OCI-LY3 (cell line): Measurements from ENCODE around the gene NDUFA13.

Experiments
- H2AFZ ChIP-seq: fragments of 200-600, 300-600 bp; shearing (Covaris generic); 2 replicates; pipeline ENCODE4 v1.6.0; 2014; ENCODE audit warnings: antibody characterized with exemption, low read depth, low read length
- H3K27ac ChIP-seq: fragments of 200-600, 300-600 bp; sonication (generic); 2 replicates; pipeline ENCODE4 v1.5.1; 2014; ENCODE audit warnings: mild to moderate bottlenecking, low read length, moderate library complexity, mixed read lengths
- H3K27me3 ChIP-seq: fragments of 200-600, 300-600 bp; sonication (generic); 2 replicates; pipeline ENCODE4 v1.6.1; 2014; ENCODE audit warnings: low read depth, low read length, mixed read lengths
- H3K36me3 ChIP-seq: fragments of 200-600, 300-600 bp; sonication (generic); replicated peaks from 2 replicates; pipeline ENCODE3; 2014; ENCODE audit warnings: low read depth, low read length, mixed read lengths
- H3K4me1 ChIP-seq: fragments of 300-600, 200-600 bp; sonication (generic); 2 replicates; pipeline ENCODE4 v1.6.1; 2014; ENCODE audit warnings: low read length, mixed read lengths
- H3K4me2 ChIP-seq: fragments of 200-600, 300-600 bp; sonication (generic); 2 replicates; pipeline ENCODE4 v1.6.1; 2014; ENCODE audit warnings: low read length, mixed read lengths
- H3K4me3 ChIP-seq: fragments of 300-600, 200-600 bp; sonication (generic); 2 replicates; pipeline ENCODE4 v1.5.1; 2014; ENCODE audit warnings: antibody characterized with exemption, mild to moderate bottlenecking, low read length, moderate library complexity
- H3K79me2 ChIP-seq: fragments of 300-600, 200-600 bp; shearing (Covaris generic); 2 replicates; pipeline ENCODE4 v1.6.1; 2014; ENCODE audit warnings: mild to moderate bottlenecking, low read length, mixed read lengths
- H3K9ac ChIP-seq: fragments of 300-600, 200-600 bp; shearing (Covaris generic); 2 replicates; pipeline ENCODE4 v1.6.0; 2014; ENCODE audit warnings: mild to moderate bottlenecking, low read length, moderate library complexity
- H3K9me3 ChIP-seq: fragments of 200-600, 300-600 bp; shearing (Covaris generic); 2 replicates; pipeline ENCODE4 v1.6.1; 2014; ENCODE audit warnings: low read length, mixed read lengths; ENCODE audit not compliant: insufficient read depth
- H4K20me1 ChIP-seq: fragments of 200-600, 300-600 bp; sonication (generic); 2 replicates; pipeline ENCODE4 v1.6.1; 2016; ENCODE audit warnings: low read length, mixed read lengths; ENCODE audit not compliant: insufficient read depth
- CTCF ChIP-seq: fragments of 200-600, 300-600 bp; sonication (generic); IDR thresholded peaks from 2 replicates; pipeline ENCODE4 v1.5.1; 2014; ENCODE audit warnings: antibody characterized with exemption, low read length, low read depth
- EZH2phosphoT487 ChIP-seq: fragments of 200-600 bp; shearing (Covaris generic); IDR thresholded peaks from 2 replicates; pipeline ENCODE4 v1.6.1; 2018; ENCODE audit warnings: antibody characterized with exemption, mixed run types, low read depth

The NDUFA13 gene

DNA sequence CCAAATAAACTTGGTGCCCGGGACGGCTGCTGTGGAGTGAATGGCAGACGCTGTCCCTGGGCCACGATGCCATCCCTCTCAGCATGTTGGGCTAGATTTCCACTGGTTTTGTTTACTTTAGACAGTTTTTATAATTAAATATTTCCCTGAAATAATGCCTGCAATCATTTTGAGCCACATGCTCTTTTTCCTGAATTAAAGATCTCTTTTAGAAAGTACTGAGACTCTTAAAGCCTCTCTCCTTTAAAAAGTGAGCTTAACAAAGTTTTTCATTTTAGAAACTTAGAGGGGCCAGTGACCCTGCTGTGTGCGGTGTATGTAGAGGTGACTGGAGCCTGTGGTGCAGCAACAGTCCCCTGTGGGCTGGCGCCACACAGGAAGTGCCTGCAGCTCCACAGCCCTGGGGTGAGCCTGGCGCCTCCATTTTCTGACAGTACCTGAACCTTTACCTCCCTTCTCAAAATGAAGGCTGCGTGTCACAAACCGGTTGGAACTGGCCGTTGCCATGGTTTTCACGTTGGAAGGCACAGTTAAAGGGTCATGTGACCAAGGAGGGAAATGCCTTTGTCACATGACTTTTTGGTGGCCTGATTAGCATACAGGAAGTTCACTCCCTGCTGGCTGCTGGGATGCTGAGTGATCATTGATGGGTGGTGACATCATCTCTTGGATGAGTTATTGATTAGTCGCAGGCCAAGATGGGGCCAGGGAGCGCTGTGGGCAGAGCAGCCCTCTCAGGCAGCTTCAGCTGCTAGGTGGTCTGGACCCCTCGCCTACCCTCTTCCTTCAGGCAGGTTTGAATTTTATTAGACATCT, 26.9 kb upstream of the NDUFA13 start:
- TF ChIP-seq EZH2phosphoT487, result no peak
- TF ChIP-seq CTCF, result no peak
- peak overlapping the region; percentile 31 for H3K27ac ChIP-seq
- H3K9ac ChIP-seq, result no peak overlapping the region
- H3K79me2 ChIP-seq, result peaks cover 64% of the 10 kb centered on the region
- no peak overlapping the region for H3K4me3 ChIP-seq
- H2AFZ ChIP-seq, result no peak overlapping the region
- H3K9me3 ChIP-seq, result no peaks in the 10 kb centered on the region
- peaks cover 14% of the 10 kb centered on the region for H4K20me1 ChIP-seq
- peaks cover 12% of the 10 kb centered on the region for H3K36me3 ChIP-seq
- peaks cover 29% of the 10 kb centered on the region for H3K4me1 ChIP-seq
- H3K4me2 ChIP-seq, result peak overlapping the region; percentile 21
- H3K27me3 ChIP-seq, result no peaks in the 10 kb centered on the region

DNA sequence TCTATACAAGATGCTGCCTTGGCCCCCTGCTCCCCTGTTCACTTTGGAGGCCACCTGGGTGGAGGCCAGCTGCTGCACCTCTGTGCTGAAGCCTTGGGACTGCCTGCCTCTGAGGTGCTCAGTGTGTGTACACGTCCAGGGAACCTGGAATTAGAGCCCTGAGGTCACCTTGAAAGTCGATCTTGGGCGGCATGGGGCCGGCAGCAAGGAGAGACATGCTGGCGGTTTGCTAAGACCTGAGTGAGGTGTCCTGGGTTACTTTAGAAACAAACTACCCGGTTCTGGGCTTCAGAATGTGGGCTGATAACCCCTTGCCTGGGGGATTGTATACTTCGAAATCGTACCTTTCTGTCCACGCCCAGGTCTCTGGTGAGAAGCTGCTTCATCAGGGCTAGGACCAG, 26.2 kb upstream of the NDUFA13 start:
- no peaks in the 10 kb centered on the region for H3K9me3 ChIP-seq
- peaks cover 19% of the 10 kb centered on the region for H3K36me3 ChIP-seq
- H3K4me3 ChIP-seq, result no peak overlapping the region
- H3K4me2 ChIP-seq, result no peak overlapping the region
- no peak overlapping the region for H3K9ac ChIP-seq
- peaks cover 14% of the 10 kb centered on the region for H4K20me1 ChIP-seq
- H3K4me1 ChIP-seq, result peaks cover 24% of the 10 kb centered on the region
- H2AFZ ChIP-seq, result no peak overlapping the region
- H3K27me3 ChIP-seq, result no peaks in the 10 kb centered on the region
- H3K79me2 ChIP-seq, result peaks cover 64% of the 10 kb centered on the region
- H3K27ac ChIP-seq, result peak overlapping the region; percentile 9; the same call in 1 of the 2 replicates
- no peak for TF ChIP-seq CTCF
- TF ChIP-seq EZH2phosphoT487, result no peak

GRCh38 chr19:19490214-19490968, 25.6 kb upstream of the NDUFA13 start:
- no peak overlapping the region for H2AFZ ChIP-seq
- TF ChIP-seq CTCF (peak; percentile 88), EZH2phosphoT487 (no peak)
- H4K20me1 ChIP-seq, result peaks cover 11% of the 10 kb centered on the region
- peaks cover 20% of the 10 kb centered on the region for H3K36me3 ChIP-seq
- no peak overlapping the region for H3K9ac ChIP-seq
- H3K4me2 ChIP-seq, result peak overlapping the region; percentile 18; the same call in 1 of the 2 replicates
- H3K79me2 ChIP-seq, result peaks cover 58% of the 10 kb centered on the region
- peak overlapping the region; percentile 9; the same call in 1 of the 2 replicates for H3K27ac ChIP-seq
- no peaks in the 10 kb centered on the region for H3K27me3 ChIP-seq
- H3K4me3 ChIP-seq, result no peak overlapping the region
- H3K4me1 ChIP-seq, result peaks cover 18% of the 10 kb centered on the region
- no peaks in the 10 kb centered on the region for H3K9me3 ChIP-seq

GRCh38 chr19:19491321-19492025, 24.6 kb upstream of the NDUFA13 start:
- H3K4me2 ChIP-seq, result no peak overlapping the region
- peaks cover 13% of the 10 kb centered on the region for H3K4me1 ChIP-seq
- H4K20me1 ChIP-seq, result 0 out of 2 replicates have a peak, but pooled peaks cover 3% of the 10 kb centered on the region
- H3K27me3 ChIP-seq, result no peaks in the 10 kb centered on the region
- H3K9me3 ChIP-seq, result no peaks in the 10 kb centered on the region
- H2AFZ ChIP-seq, result no peak overlapping the region
- H3K79me2 ChIP-seq, result peaks cover 47% of the 10 kb centered on the region
- H3K27ac ChIP-seq, result no peak overlapping the region
- no peak for TF ChIP-seq EZH2phosphoT487
- no peak for TF ChIP-seq CTCF
- no peak overlapping the region for H3K4me3 ChIP-seq
- peaks cover 27% of the 10 kb centered on the region for H3K36me3 ChIP-seq
- H3K9ac ChIP-seq, result no peak overlapping the region
